PC-9 (cell line): ENCODE measurements around the gene CDK6. TPM values are rescaled to one million over a fixed set of nuclear protein-coding genes. Genes with fewer than 3 reads are reported as not detected.

Experiments
- BruUV-seq: library from RNA; stranded (reverse); fragments of 400-500 nt; replicated peaks from 2 replicates; lab custom pipeline; 2021; lab: Mats Ljungman, UMichigan
- CTCF ChIA-PET: fragments of 300-600 bp; sonication (Branson Sonifier 250); formaldehyde crosslinking; loops from one replicate; lab custom pipeline; 2022; ENCODE audit warnings: antibody characterized with exemption; lab: Charles Lee
- POLR2A ChIA-PET: fragments of 300-600 bp; sonication (Branson Sonifier 250); formaldehyde crosslinking; loops from one replicate; lab custom pipeline; 2022; ENCODE audit warnings: antibody characterized with exemption; ENCODE audit not compliant: unreplicated experiment; lab: Charles Lee
- DNase-seq, 2 experiments: peaks; one replicate each; pipeline versions ENCODE4 v3.0.0 to v3.0.0-alpha.2; 2015 to 2022; ENCODE audit warnings: mixed read lengths in 1 of 2
- H2AFZ ChIP-seq: fragments of 200-600 bp; sonication (generic); 2 replicates; pipeline ENCODE4 v1.8.1; 2017; ENCODE audit warnings: antibody characterized with exemption
- H3F3A ChIP-seq: fragments of 200-600 bp; sonication (generic); 2 replicates; pipeline ENCODE4 v1.8.1; 2017; ENCODE audit warnings: antibody characterized with exemption, mild to moderate bottlenecking, low read depth; ENCODE audit not compliant: insufficient read depth
- H3K27ac ChIP-seq: fragments of 200-600 bp; sonication (generic); 2 replicates; pipeline ENCODE4 v1.6.1; 2016; ENCODE audit warnings: mixed run types
- H3K27me3 ChIP-seq: fragments of 200-600 bp; sonication (generic); 2 replicates; pipeline ENCODE4 v1.6.1; 2016; ENCODE audit warnings: low read depth, mixed run types; ENCODE audit not compliant: insufficient read depth
- H3K36me3 ChIP-seq: fragments of 200-600 bp; sonication (generic); 2 replicates; pipeline ENCODE4 v1.6.1; 2016; ENCODE audit warnings: low read depth, mixed run types
- H3K4me1 ChIP-seq: fragments of 200-600 bp; sonication (generic); replicated peaks from 2 replicates; pipeline ENCODE4 v1.6.1; 2016; ENCODE audit warnings: mixed run types; ENCODE audit not compliant: insufficient read depth
- H3K4me2 ChIP-seq: fragments of 200-600 bp; sonication (generic); 2 replicates; pipeline ENCODE4 v1.6.1; 2017; ENCODE audit warnings: mixed run types
- H3K4me3 ChIP-seq: fragments of 200-600 bp; sonication (generic); 2 replicates; pipeline ENCODE4 v1.6.1; 2016; ENCODE audit warnings: mixed run types
- H3K79me2 ChIP-seq: fragments of 200-600 bp; sonication (generic); 2 replicates; pipeline ENCODE4 v1.6.1; 2017; ENCODE audit warnings: low read depth, mixed run types
- H3K9me2 ChIP-seq: fragments of 200-600 bp; sonication (generic); 2 replicates; pipeline ENCODE4 v1.8.1; 2017; ENCODE audit warnings: mild to moderate bottlenecking; ENCODE audit not compliant: insufficient read depth
- H3K9me3 ChIP-seq: fragments of 200-600 bp; sonication (generic); 2 replicates; pipeline ENCODE4 v1.8.1; 2016; ENCODE audit warnings: low read depth; ENCODE audit not compliant: insufficient read depth
- H4K20me1 ChIP-seq: fragments of 200-600 bp; sonication (generic); 2 replicates; pipeline ENCODE4 v1.8.1; 2017; ENCODE audit not compliant: insufficient read depth
- CTCF ChIP-seq: fragments of 200-600 bp; sonication (generic); conservative IDR thresholded peaks from 2 replicates; pipeline ENCODE4 v1.6.1; 2017; ENCODE audit warnings: mixed run types, antibody characterized with exemption, mild to moderate bottlenecking, moderate library complexity
- EZH2 ChIP-seq: fragments of 200-600 bp; sonication (generic); IDR thresholded peaks from 2 replicates; pipeline ENCODE4 v1.8.0; 2017; ENCODE audit warnings: antibody characterized with exemption, low read depth
- intact Hi-C: fragments of 100-400 bp; cut with micrococcal nuclease; formaldehyde crosslinking; loops from one replicate; pipeline ENCODE4 v1.10.0; 2022; ENCODE audit not compliant: unreplicated experiment
- total RNA-seq: library from RNA; stranded (reverse); gene quantifications from 2 replicates; pipeline ENCODE4 v1.2.3, GENCODE V29; 2021

Gene CDK6
- total RNA-seq, 1 experiment from 2014 or later = 49.5 TPM

DNA sequence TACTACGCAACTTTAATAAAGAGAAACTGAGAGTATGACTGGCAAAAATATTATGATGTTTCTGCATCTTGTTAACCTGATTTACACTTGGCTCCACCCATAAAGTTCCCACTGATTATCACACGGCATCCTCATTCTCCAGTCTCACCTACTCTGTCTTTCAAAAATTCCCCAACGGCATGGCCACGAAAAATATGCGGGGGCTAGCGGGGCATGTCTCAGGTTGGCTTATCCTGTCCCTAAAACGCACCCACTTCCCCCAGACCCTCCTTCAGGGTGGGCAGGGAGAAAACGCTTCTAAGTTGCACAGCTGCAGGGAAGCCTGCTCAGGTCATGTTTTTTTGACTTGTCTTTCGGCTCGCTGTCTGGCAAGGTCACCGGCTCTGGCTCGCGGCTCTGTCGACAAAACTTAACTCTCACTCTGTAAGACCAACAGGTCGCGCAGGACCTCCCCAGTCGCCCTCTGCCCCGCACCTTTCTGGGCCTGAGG, 3.8 kb downstream of the CDK6 start:
- TF ChIP-seq CTCF (no peak), EZH2 (no peak)
- Histone ChIP-seq H4K20me1 (peaks cover 9% of the 10 kb centered on the region), H3K9me2 (no peaks in the 10 kb centered on the region), H2AFZ (peak overlapping the region; percentile 76; the same call in 1 of the 2 replicates), H3K4me2 (peak overlapping the region; percentile 92), H3K9me3 (no peaks in the 10 kb centered on the region), H3K27ac (peak overlapping the region; percentile 77), H3F3A (peaks cover 18% of the 10 kb centered on the region; the same call in 1 of the 2 replicates), H3K4me1 (peaks cover 38% of the 10 kb centered on the region), H3K4me3 (peak overlapping the region; percentile 94), H3K79me2 (peaks cover 73% of the 10 kb centered on the region), H3K36me3 (peaks cover 25% of the 10 kb centered on the region), H3K27me3 (no peaks in the 10 kb centered on the region)
- POLR2A ChIA-PET = interaction anchor here (0.6 kb wide), 2 partner anchors 137 to 284 kb away, joined by 9 to 10 read pairs; no protein-coding TSS in a partner anchor
- CTCF ChIA-PET = interaction anchor here (0.5 to 1.1 kb wide), 6 partner anchors 34 to 211 kb away, joined by 3 to 5 read pairs (median 4); no protein-coding TSS in a partner anchor
- intact Hi-C loops = loop anchor here (1.0 to 10.0 kb wide), 7 partner anchors 69 to 408 kb away; partner anchors contain the start of genes PEX1 and RBM48
- no TSS peak for BruUV-seq
- no peak for DNase-seq

- Histone ChIP-seq H3K4me2 (peak overlapping the region; percentile 92), H3K4me3 (peak overlapping the region; percentile 94), H2AFZ (no peak overlapping the region), H3K4me1 (peaks cover 32% of the 10 kb centered on the region), H3K36me3 (peaks cover 25% of the 10 kb centered on the region), H3K79me2 (peaks cover 79% of the 10 kb centered on the region), H4K20me1 (peaks cover 12% of the 10 kb centered on the region), H3K27me3 (no peaks in the 10 kb centered on the region), H3K27ac (peak overlapping the region; percentile 77), H3K9me3 (no peaks in the 10 kb centered on the region), H3K9me2 (no peaks in the 10 kb centered on the region), H3F3A (peaks cover 18% of the 10 kb centered on the region; the same call in 1 of the 2 replicates)
- peak in 1 of 2 experiments; percentile 48 for DNase-seq
- POLR2A ChIA-PET = interaction anchor here (0.5 to 0.7 kb wide), 7 partner anchors 48 to 284 kb away, joined by 3 to 13 read pairs (median 6); no protein-coding TSS in a partner anchor
- intact Hi-C loops = loop anchor here (1.0 to 10.0 kb wide), 4 partner anchors 69 to 407 kb away; partner anchors contain the start of genes PEX1 and RBM48
- CTCF ChIA-PET = interaction anchor here (1.1 kb wide), 1 partner anchor 34 kb away, joined by 4 read pairs; no protein-coding TSS in a partner anchor
- TF ChIP-seq EZH2 = no peak
- TF ChIP-seq CTCF = no peak
- BruUV-seq = TSS peak; percentile 9
Observed at GRCh38 chr7:92831716-92832533, 4.4 kb downstream of the CDK6 start.

DNA sequence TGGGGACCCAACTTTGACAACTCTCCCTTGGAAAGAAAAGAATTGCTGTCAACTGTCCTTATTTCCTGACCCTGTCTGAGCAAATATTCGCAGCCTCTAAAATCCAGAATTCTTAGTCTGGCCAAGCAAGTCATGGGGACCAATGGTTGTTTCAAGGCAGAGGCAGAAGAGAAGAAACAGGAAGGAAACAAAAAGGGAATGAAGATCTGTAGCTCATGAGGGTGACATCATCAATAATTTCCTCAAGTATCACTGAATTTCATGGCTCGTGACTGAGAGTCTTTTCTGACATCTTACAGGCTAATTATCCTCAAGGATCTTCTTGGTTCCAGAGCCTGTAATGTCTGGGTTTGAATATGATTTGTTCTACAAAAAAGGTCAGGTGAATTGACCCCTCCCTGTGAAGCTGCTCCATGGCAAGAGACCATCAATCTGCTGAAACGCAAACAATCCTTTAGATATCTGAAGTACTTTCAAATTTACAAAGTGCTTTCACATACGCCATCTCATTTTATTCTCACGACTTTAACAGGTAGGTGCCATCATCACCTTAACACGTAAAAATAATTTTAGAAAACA, 5.8 kb downstream of the CDK6 start:
- no peak for TF ChIP-seq CTCF
- TF ChIP-seq EZH2 = no peak
- no peak for DNase-seq
- Histone ChIP-seq H2AFZ (no peak overlapping the region), H4K20me1 (peaks cover 20% of the 10 kb centered on the region), H3K4me3 (no peak overlapping the region), H3K79me2 (peaks cover 87% of the 10 kb centered on the region), H3F3A (peaks cover 13% of the 10 kb centered on the region; the same call in 1 of the 2 replicates), H3K27me3 (no peaks in the 10 kb centered on the region), H3K4me2 (peak overlapping the region; percentile 92), H3K4me1 (peaks cover 32% of the 10 kb centered on the region), H3K36me3 (peaks cover 30% of the 10 kb centered on the region), H3K9me3 (no peaks in the 10 kb centered on the region), H3K27ac (no peak overlapping the region), H3K9me2 (no peaks in the 10 kb centered on the region)
- ChIA-PET CTCF (no interaction called here), POLR2A (no interaction called here)
- BruUV-seq = no TSS peak
- intact Hi-C loops = loop anchor here (10.0 kb wide), 1 partner anchor 406 kb away; no protein-coding TSS in a partner anchor
